H1 (cell line): Measurements from ENCODE around the gene LGALS12. TPM values are rescaled to one million over a fixed set of nuclear protein-coding genes. Genes with fewer than 3 reads are reported as not detected.

ENCODE experiments used
- CTCF ChIA-PET: fragments of 300-600 bp; sonication (Branson Sonifier 250); formaldehyde crosslinking; loops from one replicate; lab custom pipeline; 2021; ENCODE audit not compliant: partially characterized antibody; lab: Charles Lee
- POLR2A ChIA-PET: fragments of 300-600 bp; sonication (Branson Sonifier 250); formaldehyde crosslinking; loops from one replicate; lab custom pipeline; 2021; ENCODE audit warnings: inconsistent platforms; ENCODE audit not compliant: partially characterized antibody; lab: Charles Lee
- DNase-seq, 2 experiments: peaks; one replicate each; pipeline versions ENCODE4 v3.0.0 to v3.0.0-alpha.2; 2010 to 2022; ENCODE audit warnings: low spot score in 2 of 2, low read depth in 1 of 2, mixed read lengths in 1 of 2
- FAIRE-seq: peaks from 2 replicates; lab custom pipeline; 2011; peaks lifted over from hg19 to GRCh38; lab: Jason Lieb, UNC
- H2AFZ ChIP-seq: 2 replicates; pipeline ENCODE4 v1.8.1; 2012; ENCODE audit warnings: low read length, inconsistent platforms
- H2AK5ac ChIP-seq: 2 replicates; pipeline ENCODE4 v1.6.1; 2013; ENCODE audit warnings: low read depth, low read length
- H2BK120ac ChIP-seq: replicated peaks from 2 replicates; pipeline ENCODE3; 2013; ENCODE audit warnings: low read depth, low read length, inconsistent platforms
- H2BK12ac ChIP-seq: 2 replicates; pipeline ENCODE4 v1.6.1; 2013; ENCODE audit warnings: low read depth, low read length
- H2BK15ac ChIP-seq: 2 replicates; pipeline ENCODE4 v1.6.1; 2013; ENCODE audit warnings: low read length
- H2BK20ac ChIP-seq: 2 replicates; pipeline ENCODE4 v1.6.1; 2013; ENCODE audit warnings: low read length
- H2BK5ac ChIP-seq: 2 replicates; pipeline ENCODE4 v1.6.1; 2013; ENCODE audit warnings: low read depth, low read length
- H3K14ac ChIP-seq: 2 replicates; pipeline ENCODE4 v1.6.1; 2013; ENCODE audit warnings: inconsistent platforms; ENCODE audit not compliant: insufficient read length
- H3K18ac ChIP-seq: 2 replicates; pipeline ENCODE4 v1.6.1; 2013; ENCODE audit warnings: low read length; ENCODE audit errors: extremely low read depth
- H3K23ac ChIP-seq: 2 replicates; pipeline ENCODE4 v1.6.1; 2013; ENCODE audit warnings: inconsistent platforms; ENCODE audit not compliant: insufficient read length
- H3K23me2 ChIP-seq: 2 replicates; pipeline ENCODE4 v1.6.1; 2013; ENCODE audit warnings: low read depth, low read length
- H3K27ac ChIP-seq: 2 replicates; pipeline ENCODE4 v1.6.1; 2011; ENCODE audit warnings: low read depth, low read length, inconsistent platforms
- H3K27me3 ChIP-seq, 4 experiments: replicated peaks in 1 of 4; 1 replicate in 1 of 4; 2 replicates in 3 of 4; pipeline versions ENCODE4 v1.6.1 to v1.8.1; 2011 to 2013; ENCODE audit warnings: low read length in 3 of 4, mild to moderate bottlenecking in 3 of 4, inconsistent platforms in 2 of 4, mixed read lengths in 2 of 4, moderate library complexity in 1 of 4; ENCODE audit not compliant: control insufficient read depth in 3 of 4, insufficient read depth in 3 of 4; ENCODE audit errors: extremely low read depth in 1 of 4
- H3K36me3 ChIP-seq, 4 experiments: 2 replicates each; pipeline versions ENCODE4 v1.6.1 to v1.8.1; 2011 to 2013; ENCODE audit warnings: mild to moderate bottlenecking in 4 of 4, low read length in 3 of 4, moderate library complexity in 2 of 4, control low read depth in 1 of 4, inconsistent platforms in 1 of 4; ENCODE audit not compliant: insufficient read depth in 4 of 4, control insufficient read depth in 2 of 4
- H3K4ac ChIP-seq: replicated peaks from 2 replicates; pipeline ENCODE3; 2013; ENCODE audit warnings: low read length, low read depth, mixed read lengths, inconsistent platforms; ENCODE audit not compliant: insufficient read length
- H3K4me1 ChIP-seq, 4 experiments: replicated peaks in 1 of 4; 1 replicate in 1 of 4; 2 replicates in 3 of 4; pipeline versions ENCODE4 v1.6.1 to v1.8.1; 2011 to 2013; ENCODE audit warnings: low read length in 3 of 4, inconsistent platforms in 2 of 4, mixed read lengths in 1 of 4; ENCODE audit not compliant: insufficient read depth in 4 of 4, control insufficient read depth in 3 of 4
- H3K4me2 ChIP-seq, 2 experiments: 2 replicates each; pipeline versions ENCODE4 v1.6.1 to v1.8.1; 2011 to 2013; ENCODE audit warnings: low read depth in 2 of 2, low read length in 2 of 2, control low read depth in 1 of 2, inconsistent platforms in 1 of 2, mild to moderate bottlenecking in 1 of 2; ENCODE audit not compliant: insufficient read depth in 1 of 2
- H3K4me3 ChIP-seq, 4 experiments: fragments of 200-600, 300-600 bp in 1 of 4; sonication (generic), shearing (Covaris generic), sonication (Bioruptor Twin) in 1 of 4; 2 replicates each; pipeline versions ENCODE4 v1.5.1 to v1.8.1; 2011 to 2016; ENCODE audit warnings: low read length in 4 of 4, low read depth in 3 of 4, control low read depth in 2 of 4, inconsistent platforms in 2 of 4, mild to moderate bottlenecking in 2 of 4, mixed read lengths in 1 of 4, moderate library complexity in 1 of 4; ENCODE audit not compliant: insufficient read depth in 2 of 4; ENCODE audit errors: extremely low read depth in 1 of 4
- H3K56ac ChIP-seq: replicated peaks from 2 replicates; pipeline ENCODE3; 2013; ENCODE audit warnings: low read depth, mild to moderate bottlenecking, mixed read lengths, low read length, inconsistent platforms; ENCODE audit not compliant: insufficient read length
- H3K79me1 ChIP-seq: 2 replicates; pipeline ENCODE4 v1.6.1; 2013; ENCODE audit warnings: low read depth, low read length, control low read depth
- H3K79me2 ChIP-seq, 2 experiments: 2 replicates each; pipeline versions ENCODE4 v1.6.1 to v1.8.1; 2012 to 2013; ENCODE audit warnings: low read length in 2 of 2, mild to moderate bottlenecking in 2 of 2, inconsistent platforms in 1 of 2; ENCODE audit not compliant: insufficient read depth in 2 of 2, control insufficient read depth in 1 of 2
- H3K9ac ChIP-seq, 4 experiments: replicated peaks in 1 of 4; 1 replicate in 1 of 4; 2 replicates in 3 of 4; pipeline versions ENCODE4 v1.6.1 to v1.8.1; 2011 to 2013; ENCODE audit warnings: low read depth in 3 of 4, low read length in 3 of 4, control low read depth in 2 of 4, mild to moderate bottlenecking in 2 of 4, moderate library complexity in 2 of 4, inconsistent platforms in 1 of 4; ENCODE audit errors: extremely low read depth in 1 of 4
- H3K9me3 ChIP-seq, 2 experiments: 2 replicates each; pipeline versions ENCODE4 v1.6.1 to v1.8.1; 2012 to 2013; ENCODE audit warnings: mild to moderate bottlenecking in 2 of 2, moderate library complexity in 2 of 2, control low read depth in 1 of 2, inconsistent platforms in 1 of 2, low read depth in 1 of 2, low read length in 1 of 2, mixed read lengths in 1 of 2; ENCODE audit not compliant: insufficient read depth in 2 of 2
- H4K20me1 ChIP-seq, 2 experiments: replicated peaks in 1 of 2; 2 replicates each; pipeline versions ENCODE3 to v1.8.1; 2011 to 2013; ENCODE audit warnings: inconsistent platforms in 2 of 2, low read length in 2 of 2, mild to moderate bottlenecking in 1 of 2; ENCODE audit not compliant: insufficient read depth in 2 of 2, control insufficient read depth in 1 of 2
- H4K5ac ChIP-seq: 2 replicates; pipeline ENCODE4 v1.6.1; 2013; ENCODE audit warnings: low read length, low read depth, mixed read lengths, inconsistent platforms; ENCODE audit not compliant: insufficient read length
- H4K8ac ChIP-seq: 2 replicates; pipeline ENCODE4 v1.8.0; 2013; ENCODE audit warnings: mild to moderate bottlenecking, moderate library complexity, low read length, inconsistent platforms; ENCODE audit not compliant: insufficient read depth; ENCODE audit errors: extremely low read depth
- H4K91ac ChIP-seq: replicated peaks from 2 replicates; pipeline ENCODE3; 2013; ENCODE audit warnings: low read length, mixed read lengths, inconsistent platforms; ENCODE audit not compliant: insufficient read length
- CBX8 ChIP-seq: fragments of 300-800, 300-1000 bp; sonication (generic); IDR thresholded peaks from 2 replicates; pipeline ENCODE4 v1.7.1; 2016; ENCODE audit warnings: low read depth, low read length, borderline replicate concordance
- CEBPB ChIP-seq: IDR thresholded peaks from 2 replicates; pipeline ENCODE4 v1.6.1; 2012; ENCODE audit warnings: low read depth, low read length
- CTCF ChIP-seq, 3 experiments: IDR thresholded peaks; 1 replicate in 2 of 3; 2 replicates in 1 of 3; pipeline versions ENCODE4 v1.5.1 to v1.6.1; 2011; ENCODE audit warnings: low read length in 3 of 3, mild to moderate bottlenecking in 3 of 3, inconsistent platforms in 2 of 3, low read depth in 1 of 3, moderate library complexity in 1 of 3; ENCODE audit not compliant: insufficient read depth in 1 of 3; ENCODE audit errors: control extremely low read depth in 1 of 3
- EP300 ChIP-seq, 2 experiments: IDR thresholded peaks; 1 replicate in 1 of 2; 2 replicates in 1 of 2; pipeline ENCODE4 v1.6.1; 2011 to 2012; ENCODE audit warnings: low read depth in 2 of 2, low read length in 2 of 2, mild to moderate bottlenecking in 2 of 2, borderline replicate concordance in 1 of 2, inconsistent platforms in 1 of 2, moderate library complexity in 1 of 2
- JUN ChIP-seq: IDR thresholded peaks from 2 replicates; pipeline ENCODE4 v1.6.1; 2011; ENCODE audit warnings: low read depth, mild to moderate bottlenecking, improper control_type of control experiment, low read length
- RAD21 ChIP-seq, 2 experiments: IDR thresholded peaks in 1 of 2; conservative IDR thresholded peaks in 1 of 2; 2 replicates each; pipeline ENCODE4 v1.6.1; 2011; ENCODE audit warnings: low read depth in 2 of 2, low read length in 2 of 2, improper control_type of control experiment in 1 of 2, inconsistent platforms in 1 of 2, mild to moderate bottlenecking in 1 of 2, moderate library complexity in 1 of 2
- RNF2 ChIP-seq: fragments of 200-900, 300-1000 bp; sonication (generic); IDR thresholded peaks from 2 replicates; pipeline ENCODE4 v1.7.1; 2016; ENCODE audit warnings: borderline replicate concordance, low read depth, mild to moderate bottlenecking, antibody characterized with exemption, low read length; ENCODE audit not compliant: poor library complexity, severe bottlenecking; ENCODE audit errors: missing control alignments
- YY1 ChIP-seq: IDR thresholded peaks from 2 replicates; pipeline ENCODE4 v1.6.1; 2011; ENCODE audit warnings: low read depth, mild to moderate bottlenecking, low read length
- WGBS, 2 experiments: shearing (Covaris generic) in 1 of 2; methylation state at CpG; one replicate each; pipeline versions ENCODE4 v1.1.6 to v1.1.7; 2013 to 2015; ENCODE audit warnings: low lambda C conversion rate in 2 of 2, mixed read lengths in 2 of 2, inconsistent platforms in 1 of 2, low coverage in 1 of 2, missing lambda C conversion rate in 1 of 2; ENCODE audit not compliant: insufficient replicate concordance in 2 of 2, insufficient coverage in 1 of 2, insufficient read length in 1 of 2; ENCODE audit errors: extremely low coverage in 1 of 2, missing lambda C conversion rate in 1 of 2; 5-methylcytosine and 5-hydroxymethylcytosine counted together
- polyA plus RNA-seq, 7 experiments: library from polyadenylated mRNA; depleted of rRNA in 3 of 7; stranded (reverse) in 5 of 7; unstranded in 2 of 7; fragments of >200 nt in 5 of 7; fragments of 200-250 nt in 2 of 7; gene quantifications; 1 replicate in 5 of 7; 2 replicates in 1 of 7; 4 replicates in 1 of 7; pipeline versions ENCODE4 v1.2.1 to v1.2.3, GENCODE V29; 2011 to 2013; ENCODE audit warnings: missing spikeins in 2 of 7, mixed read lengths in 2 of 7
- total RNA-seq: library from RNA; stranded (reverse); fragmentation: NEBNext Ultra II Directional; extraction: Animal tissue kit (Norgen Biotek cat#: 25700); gene quantifications from 2 replicates; pipeline ENCODE4 v1.2.1, GENCODE V29; 2021

The LGALS12 gene
- total and polyA plus RNA-seq, 2 of the 8 experiments (the other 6 are each of a cell fraction or from before 2014, with no cell fraction given): 1.6 to 2.9 TPM

GRCh38 chr11:63508009-63508408 lies 2.1 kb downstream of the LGALS12 start:
- H3K9ac ChIP-seq: no peak overlapping the region
- H2BK5ac ChIP-seq: no peak overlapping the region
- peak in 1 of 2 experiments; percentile 54 for DNase-seq
- no peak overlapping the region for H4K8ac ChIP-seq
- no peaks in the 10 kb centered on the region for H3K36me3 ChIP-seq
- no peak overlapping the region for H2BK20ac ChIP-seq
- H3K27ac ChIP-seq: no peak overlapping the region
- H3K4me3 ChIP-seq: no peak overlapping the region
- TF ChIP-seq CBX8 (no peak), CEBPB (no peak), JUN (no peak), EP300 (IDR thresholded peaks at IDR 0.05; ENCODE audit: borderline replicate concordance in 1 of 2, low read depth in 2 of 2, low read length in 2 of 2) (no peak), CTCF (IDR thresholded peaks at IDR 0.05; ENCODE audit: control extremely low read depth in 1 of 3, insufficient read depth in 1 of 3, low read depth in 1 of 3, low read length in 3 of 3) (peak; percentile 62 to 71 (median 71)), YY1 (0 out of 2 replicates have a peak, but pooled peaks have one; percentile 18), RNF2 (no peak), RAD21 (IDR thresholded peaks at IDR 0.05 in 1 of 2, conservative IDR thresholded peaks at IDR 0.05 in 1 of 2; ENCODE audit: low read depth in 2 of 2, low read length in 2 of 2) (peak; percentile 71 to 82)
- no peak overlapping the region for H3K4me2 ChIP-seq
- peak overlapping the region; percentile 5 for H2BK120ac ChIP-seq
- H3K56ac ChIP-seq: no peak overlapping the region
- H4K5ac ChIP-seq: no peak overlapping the region
- H2AFZ ChIP-seq: no peak overlapping the region
- no peaks in the 10 kb centered on the region for H3K27me3 ChIP-seq
- H3K4ac ChIP-seq: no peak overlapping the region
- H3K23ac ChIP-seq: no peak overlapping the region
- ChIA-PET POLR2A (interaction anchor here (0.9 to 1.3 kb wide), 5 partner anchors 9 to 29 kb away, joined by 3 to 4 read pairs (median 3); partner anchors contain the start of gene PLAAT4), CTCF (interaction anchor here (0.5 to 8.2 kb wide), 21 partner anchors 10 to 473 kb away, joined by 3 to 97 read pairs (median 3); partner anchors contain the start of gene PLAAT5)
- H3K18ac ChIP-seq: no peak overlapping the region
- H3K9me3 ChIP-seq: no peaks in the 10 kb centered on the region
- no peaks in the 10 kb centered on the region for H3K79me2 ChIP-seq
- H3K23me2 ChIP-seq: no peaks in the 10 kb centered on the region
- no peaks in the 10 kb centered on the region for H3K79me1 ChIP-seq
- H3K14ac ChIP-seq: no peak overlapping the region
- H3K4me1 ChIP-seq: peaks cover 9 to 21% (median 15%) of the 10 kb centered on the region in 4 experiments
- H4K91ac ChIP-seq: no peak overlapping the region
- FAIRE-seq: no peak
- 94% methylated on average over 3 of the region's 3 CpGs; no CpG with 5 or more reads in 1 of the 2 experiments for WGBS, 2 experiments
- no peak overlapping the region for H2BK12ac ChIP-seq
- H4K20me1 ChIP-seq: no peaks in the 10 kb centered on the region
- H2BK15ac ChIP-seq: no peak overlapping the region
- no peak overlapping the region for H2AK5ac ChIP-seq
